ENCODE measurements around the gene NOL9.

- TF ChIP-seq ZNF512 (CRISPR knock-in tag; IDR thresholded peaks at IDR 0.05) (no peak), ZBTB33 (CRISPR knock-in tag; IDR thresholded peaks at IDR 0.05) (no peak), E2F1 (CRISPR knock-in tag; IDR thresholded peaks at IDR 0.05) (no peak), GABPB1 (CRISPR knock-in tag; IDR thresholded peaks at IDR 0.05) (no peak), GATAD2A (CRISPR knock-in tag; IDR thresholded peaks at IDR 0.05) (no peak), ZNF431 (CRISPR knock-in tag; IDR thresholded peaks at IDR 0.05; ENCODE audit: borderline replicate concordance, low read depth) (no peak)
These were observed 39.5 kb upstream of the NOL9 start for GRCh38 chr1:6593810-6594209.
